Keratinocyte (primary cell): ENCODE results near the gene GPR160. TPM values are rescaled to one million over a fixed set of nuclear protein-coding genes. Genes with fewer than 3 reads are reported as not detected.

Experiments used
- DNase-seq: peaks from one replicate; pipeline ENCODE4 v3.0.0-alpha.2; 2011; ENCODE audit warnings: low read depth, missing footprints, low spot score
- FAIRE-seq: peaks from 2 replicates; lab custom pipeline; 2011; peaks lifted over from hg19 to GRCh38; lab: Jason Lieb, UNC
- H2AFZ ChIP-seq: 2 replicates; pipeline ENCODE4 v1.6.0; 2012; ENCODE audit warnings: low read length, control low read depth, inconsistent platforms; ENCODE audit not compliant: control insufficient read depth
- H3K27ac ChIP-seq: 2 replicates; pipeline ENCODE4 v1.5.1; 2011; ENCODE audit warnings: low read length; ENCODE audit not compliant: control insufficient read depth, insufficient read depth
- H3K27me3 ChIP-seq: 3 replicates; pipeline ENCODE4 v1.6.0; 2011; ENCODE audit warnings: low read length; ENCODE audit not compliant: control insufficient read depth, insufficient read depth; ENCODE audit errors: extremely low read depth
- H3K36me3 ChIP-seq, 2 experiments: 2 replicates in 1 of 2; 3 replicates in 1 of 2; pipeline ENCODE4 v1.5.1; 2011; ENCODE audit warnings: low read length in 2 of 2, mild to moderate bottlenecking in 1 of 2; ENCODE audit not compliant: control insufficient read depth in 2 of 2, insufficient read depth in 2 of 2; ENCODE audit errors: extremely low read depth in 1 of 2
- H3K4me1 ChIP-seq: 3 replicates; pipeline ENCODE4 v1.5.1; 2011; ENCODE audit warnings: low read length; ENCODE audit not compliant: control insufficient read depth, insufficient read depth; ENCODE audit errors: extremely low read depth
- H3K4me2 ChIP-seq: 3 replicates; pipeline ENCODE4 v1.6.0; 2011; ENCODE audit warnings: low read depth, low read length; ENCODE audit not compliant: control insufficient read depth, insufficient read depth; ENCODE audit errors: extremely low read depth
- H3K4me3 ChIP-seq, 3 experiments: fragments of 200-600 bp in 1 of 3; sonication (generic) in 1 of 3; 2 replicates in 2 of 3; 3 replicates in 1 of 3; pipeline ENCODE4 v1.5.1; 2011 to 2016; ENCODE audit warnings: low read length in 3 of 3, mild to moderate bottlenecking in 3 of 3, control low read depth in 2 of 3, inconsistent platforms in 1 of 3, low read depth in 1 of 3, mixed read lengths in 1 of 3, mixed run types in 1 of 3, moderate library complexity in 1 of 3; ENCODE audit not compliant: control insufficient read depth in 2 of 3, insufficient read depth in 2 of 3; ENCODE audit errors: extremely low read depth in 1 of 3
- H3K79me2 ChIP-seq: 2 replicates; pipeline ENCODE4 v1.6.0; 2012; ENCODE audit warnings: low read length; ENCODE audit not compliant: control insufficient read depth, insufficient read depth
- H3K9ac ChIP-seq: 3 replicates; pipeline ENCODE4 v1.6.0; 2011; ENCODE audit warnings: low read length; ENCODE audit not compliant: control insufficient read depth, insufficient read depth; ENCODE audit errors: extremely low read depth
- H3K9me1 ChIP-seq: 3 replicates; pipeline ENCODE4 v1.6.0; 2011; ENCODE audit warnings: low read length; ENCODE audit not compliant: control insufficient read depth, insufficient read depth; ENCODE audit errors: extremely low read depth
- H3K9me3 ChIP-seq: 2 replicates; pipeline ENCODE4 v1.5.1; 2012; ENCODE audit warnings: low read depth, low read length; ENCODE audit not compliant: control insufficient read depth
- H4K20me1 ChIP-seq: 3 replicates; pipeline ENCODE4 v1.6.0; 2011; ENCODE audit warnings: low read length; ENCODE audit not compliant: control insufficient read depth, insufficient read depth; ENCODE audit errors: extremely low read depth
- EZH2 ChIP-seq: IDR thresholded peaks from one replicate; pipeline ENCODE4 v1.6.1; 2012; ENCODE audit warnings: inconsistent platforms, mild to moderate bottlenecking, low read length, moderate library complexity
- dilution Hi-C: fragments of 300-500 bp; cut with MboI; formaldehyde crosslinking; loops from one replicate; pipeline ENCODE4 v1.7.0; 2020; ENCODE audit warnings: low sequenced_read_pairs; ENCODE audit not compliant: extremely low pct_ligation_motif_present
- polyA plus RNA-seq, 5 experiments: library from polyadenylated mRNA; depleted of rRNA in 3 of 5; stranded (reverse) in 3 of 5; stranded (forward) in 1 of 5; unstranded in 1 of 5; fragments of >200 nt; gene quantifications; 1 replicate in 1 of 5; 2 replicates in 3 of 5; 3 replicates in 1 of 5; pipeline versions ENCODE4 v1.2.1 to v1.2.3, GENCODE V29; 2011 to 2012; ENCODE audit warnings: missing spikeins in 2 of 5, low read depth in 1 of 5, low replicate concordance in 1 of 5
- TF ChIP-seq, protein P1 (sequence below), 3 experiments: IDR thresholded peaks in 1 of 3; conservative IDR thresholded peaks in 1 of 3; optimal IDR thresholded peaks in 1 of 3; 2 replicates in 2 of 3; 3 replicates in 1 of 3; pipeline versions ENCODE3 to v1.5.1; 2011; ENCODE audit warnings: low read length in 3 of 3, mild to moderate bottlenecking in 3 of 3, moderate library complexity in 2 of 3, control low read depth in 1 of 3, inconsistent platforms in 1 of 3; ENCODE audit not compliant: insufficient read depth in 2 of 3; ENCODE audit errors: extremely low read depth in 1 of 3

GPR160 gene
- polyA plus RNA-seq, 1 donor (not counting 4 experiments of a cell fraction or from before 2014, with no cell fraction given) = 0.22 TPM

- no peak overlapping the region for H2AFZ ChIP-seq
- no peaks in the 10 kb centered on the region for H4K20me1 ChIP-seq
- H3K27me3 ChIP-seq = no peaks in the 10 kb centered on the region
- H3K4me1 ChIP-seq = no peaks in the 10 kb centered on the region
- no peak for FAIRE-seq
- H3K36me3 ChIP-seq = peaks cover 0 to 7% of the 10 kb centered on the region in 2 experiments
- H3K9me3 ChIP-seq = no peaks in the 10 kb centered on the region
- H3K4me3 ChIP-seq = no peak overlapping the region
- DNase-seq = no peak
- H3K9me1 ChIP-seq = no peaks in the 10 kb centered on the region
- no peak overlapping the region for H3K27ac ChIP-seq
- dilution Hi-C loops = no loop called here
- TF ChIP-seq, protein P1, sequence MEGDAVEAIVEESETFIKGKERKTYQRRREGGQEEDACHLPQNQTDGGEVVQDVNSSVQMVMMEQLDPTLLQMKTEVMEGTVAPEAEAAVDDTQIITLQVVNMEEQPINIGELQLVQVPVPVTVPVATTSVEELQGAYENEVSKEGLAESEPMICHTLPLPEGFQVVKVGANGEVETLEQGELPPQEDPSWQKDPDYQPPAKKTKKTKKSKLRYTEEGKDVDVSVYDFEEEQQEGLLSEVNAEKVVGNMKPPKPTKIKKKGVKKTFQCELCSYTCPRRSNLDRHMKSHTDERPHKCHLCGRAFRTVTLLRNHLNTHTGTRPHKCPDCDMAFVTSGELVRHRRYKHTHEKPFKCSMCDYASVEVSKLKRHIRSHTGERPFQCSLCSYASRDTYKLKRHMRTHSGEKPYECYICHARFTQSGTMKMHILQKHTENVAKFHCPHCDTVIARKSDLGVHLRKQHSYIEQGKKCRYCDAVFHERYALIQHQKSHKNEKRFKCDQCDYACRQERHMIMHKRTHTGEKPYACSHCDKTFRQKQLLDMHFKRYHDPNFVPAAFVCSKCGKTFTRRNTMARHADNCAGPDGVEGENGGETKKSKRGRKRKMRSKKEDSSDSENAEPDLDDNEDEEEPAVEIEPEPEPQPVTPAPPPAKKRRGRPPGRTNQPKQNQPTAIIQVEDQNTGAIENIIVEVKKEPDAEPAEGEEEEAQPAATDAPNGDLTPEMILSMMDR (optimal IDR thresholded peaks at IDR 0.05 in 1 of 3, IDR thresholded peaks at IDR 0.05 in 1 of 3, conservative IDR thresholded peaks at IDR 0.05 in 1 of 3; ENCODE audit: extremely low read depth in 1 of 3, insufficient read depth in 2 of 3, low read length in 3 of 3) = no peak
- TF ChIP-seq EZH2 = no peak
- H3K9ac ChIP-seq = no peak overlapping the region
- no peak overlapping the region for H3K4me2 ChIP-seq
- H3K79me2 ChIP-seq = no peaks in the 10 kb centered on the region
These were observed 43.4 kb downstream of the GPR160 start for GRCh38 chr3:170081079-170081741.

- dilution Hi-C loops = no loop called here
- Histone ChIP-seq H3K9me3 (no peaks in the 10 kb centered on the region), H3K27ac (no peak overlapping the region), H4K20me1 (no peaks in the 10 kb centered on the region), H3K36me3 (peaks cover 4 to 7% of the 10 kb centered on the region in 2 experiments), H3K9me1 (no peaks in the 10 kb centered on the region), H2AFZ (no peak overlapping the region), H3K9ac (no peak overlapping the region), H3K4me1 (no peaks in the 10 kb centered on the region), H3K27me3 (no peaks in the 10 kb centered on the region), H3K79me2 (no peaks in the 10 kb centered on the region), H3K4me2 (no peak overlapping the region), H3K4me3 (no peak overlapping the region)
- TF ChIP-seq EZH2 = no peak
- TF ChIP-seq, protein P1 (optimal IDR thresholded peaks at IDR 0.05 in 1 of 3, IDR thresholded peaks at IDR 0.05 in 1 of 3, conservative IDR thresholded peaks at IDR 0.05 in 1 of 3; ENCODE audit: extremely low read depth in 1 of 3, insufficient read depth in 2 of 3, low read length in 3 of 3) = no peak
- no peak for FAIRE-seq
- DNase-seq = no peak
These were observed 45.5 kb downstream of the GPR160 start for GRCh38 chr3:170083343-170083742.
